Head of caudate nucleus (tissue), 42 donors: ENCODE data around the gene WFDC1.
"Not testable (repeated sequence)": the region's sequence is repeated elsewhere in the genome, so short reads cannot be mapped to it uniquely, and the experiment has no call there.

Source experiments
- DNase-seq, 42 donors: peaks; one replicate each; pipeline versions ENCODE4 v3.0.0 to v3.0.0-alpha.2; 2020 to 2021; ENCODE audit warnings: mixed read lengths in 7 of 42
- intact Hi-C: fragments of 100-400 bp; cut with DNase I; formaldehyde crosslinking; loops from one replicate; pipeline ENCODE4 v1.15.0; 2022

The WFDC1 gene

GRCh38 chr16:84319146-84319760, 24.6 kb downstream of the WFDC1 start:
- no peak for DNase-seq
- intact Hi-C loops = no loop called here

- DNase-seq = no peak
- intact Hi-C loops = no loop called here
Measured at GRCh38 chr16:84320511-84320910, 25.8 kb downstream of the WFDC1 start.

GRCh38 chr16:84321932-84322331, 27.3 kb downstream of the WFDC1 start:
- DNase-seq = no peak
- intact Hi-C loops = no loop called here

DNA sequence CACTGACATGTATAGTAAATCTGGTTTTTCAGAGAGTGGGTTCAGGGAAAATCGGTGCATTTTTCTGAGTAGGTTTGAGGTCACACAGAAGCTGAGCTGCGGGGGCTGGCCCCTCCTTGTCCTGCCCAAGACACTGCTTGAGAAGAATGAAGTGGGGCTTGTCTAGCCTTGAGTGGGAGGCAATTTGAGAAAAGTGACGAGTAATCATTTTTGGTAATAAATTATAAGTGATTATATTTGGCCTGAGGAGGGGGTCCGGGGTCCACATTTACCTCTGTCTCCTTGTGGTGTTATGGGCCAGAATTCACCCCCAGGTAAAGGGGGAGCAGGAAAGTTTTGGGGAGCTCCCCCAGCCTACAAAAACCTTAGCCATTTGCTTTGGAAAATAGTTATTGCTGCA, 28.1 kb downstream of the WFDC1 start:
- intact Hi-C loops = no loop called here

DNA sequence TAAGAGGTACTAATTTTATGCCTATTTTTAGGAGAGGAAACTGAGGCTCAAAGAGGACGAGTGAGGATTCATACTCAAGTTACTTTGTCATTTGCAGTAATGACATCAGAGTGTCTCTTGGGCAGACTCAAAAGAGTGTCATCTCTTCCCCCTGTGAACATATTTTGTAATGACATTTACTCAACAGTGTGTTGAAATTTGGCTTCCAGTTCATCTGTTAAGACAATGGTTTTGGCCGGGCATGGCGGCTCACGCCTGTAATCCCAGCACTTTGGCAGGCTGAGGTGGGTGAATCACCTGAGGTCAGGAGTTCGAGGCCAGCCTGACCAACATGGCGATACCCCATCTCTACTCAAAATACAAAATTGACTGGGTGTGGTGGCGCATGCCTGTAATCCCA, 28.9 kb downstream of the WFDC1 start:
- intact Hi-C loops = no loop called here
- DNase-seq = no peak

More for the DNA sequence above, 28.1 kb downstream of the WFDC1 start:
- DNase-seq = peak in 1 of 42 donors; percentile 7

GRCh38 chr16:84324434-84325262, 30.0 kb downstream of the WFDC1 start:
- no peak for DNase-seq
- intact Hi-C loops = no loop called here

DNA sequence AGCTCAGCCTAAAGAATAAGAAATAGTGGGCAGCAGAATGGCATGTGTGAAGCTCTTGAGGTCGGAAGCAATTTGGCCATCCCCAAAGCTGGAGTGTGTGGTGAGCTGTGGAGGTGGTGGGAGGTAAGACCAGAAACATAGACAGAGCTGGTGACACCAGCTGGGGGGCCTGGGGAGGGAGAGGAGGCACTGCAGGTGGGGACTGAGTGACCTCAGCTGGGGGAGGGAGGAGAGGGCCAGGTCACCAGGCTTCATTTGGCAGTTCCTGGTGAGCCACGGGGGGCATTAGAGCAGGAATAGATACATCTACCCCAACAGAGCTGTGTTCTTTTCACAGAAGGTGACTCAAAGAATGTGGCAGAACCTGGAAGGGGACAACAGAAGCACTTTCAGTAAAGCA, 31.9 kb downstream of the WFDC1 start:
- DNase-seq = no peak
- intact Hi-C loops = no loop called here

DNA sequence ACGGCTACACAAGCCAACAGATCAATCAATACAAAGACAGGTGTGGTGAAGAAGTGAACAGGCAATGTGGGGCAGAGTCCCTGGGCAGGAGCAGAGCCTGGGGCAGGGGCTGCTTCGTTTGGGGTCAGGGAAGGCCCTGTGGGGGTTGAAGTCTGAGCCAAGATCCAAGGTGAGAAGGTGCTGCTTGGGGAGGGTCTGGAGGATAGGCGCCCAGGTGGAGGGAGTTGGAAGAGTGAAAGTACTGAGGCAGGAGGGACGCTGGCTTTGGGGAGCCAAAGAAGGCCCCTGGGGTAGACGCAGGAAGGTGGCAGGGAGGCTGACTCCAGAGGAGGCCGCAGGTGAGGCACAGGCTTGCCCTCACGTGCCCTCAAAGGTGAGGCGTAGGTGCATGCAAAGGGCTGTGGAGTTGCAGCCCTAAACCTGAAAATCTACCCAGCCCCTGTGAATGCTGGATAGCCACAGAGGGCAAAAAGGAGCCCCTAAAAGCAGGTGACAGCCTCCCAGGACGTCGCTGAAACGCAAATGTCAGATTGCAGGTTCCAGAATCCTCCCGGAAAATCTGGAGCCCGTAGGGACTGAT, 33.3 kb downstream of the WFDC1 start:
- intact Hi-C loops = no loop called here
- DNase-seq = no peak

DNA sequence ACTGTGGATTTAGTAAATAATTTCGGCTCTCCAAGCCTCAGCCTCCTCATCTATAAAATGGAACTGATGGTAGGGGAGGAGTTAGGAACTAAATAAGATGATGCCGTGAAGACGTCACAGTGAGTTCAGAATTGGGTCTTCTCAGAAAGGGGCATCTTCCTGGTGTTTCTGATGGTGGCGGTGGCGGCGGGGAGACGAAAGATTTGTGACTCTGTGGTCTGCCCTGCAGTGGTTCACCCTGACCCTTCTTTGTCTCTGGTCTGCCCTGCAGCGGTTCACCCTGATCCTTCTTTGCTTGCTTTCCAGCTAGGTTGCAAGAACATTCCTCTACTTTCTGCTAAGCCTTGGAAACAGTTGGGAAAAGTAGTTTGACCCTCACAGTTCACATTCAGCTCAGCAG, 34.3 kb downstream of the WFDC1 start:
- DNase-seq = no peak
- intact Hi-C loops = no loop called here

DNA sequence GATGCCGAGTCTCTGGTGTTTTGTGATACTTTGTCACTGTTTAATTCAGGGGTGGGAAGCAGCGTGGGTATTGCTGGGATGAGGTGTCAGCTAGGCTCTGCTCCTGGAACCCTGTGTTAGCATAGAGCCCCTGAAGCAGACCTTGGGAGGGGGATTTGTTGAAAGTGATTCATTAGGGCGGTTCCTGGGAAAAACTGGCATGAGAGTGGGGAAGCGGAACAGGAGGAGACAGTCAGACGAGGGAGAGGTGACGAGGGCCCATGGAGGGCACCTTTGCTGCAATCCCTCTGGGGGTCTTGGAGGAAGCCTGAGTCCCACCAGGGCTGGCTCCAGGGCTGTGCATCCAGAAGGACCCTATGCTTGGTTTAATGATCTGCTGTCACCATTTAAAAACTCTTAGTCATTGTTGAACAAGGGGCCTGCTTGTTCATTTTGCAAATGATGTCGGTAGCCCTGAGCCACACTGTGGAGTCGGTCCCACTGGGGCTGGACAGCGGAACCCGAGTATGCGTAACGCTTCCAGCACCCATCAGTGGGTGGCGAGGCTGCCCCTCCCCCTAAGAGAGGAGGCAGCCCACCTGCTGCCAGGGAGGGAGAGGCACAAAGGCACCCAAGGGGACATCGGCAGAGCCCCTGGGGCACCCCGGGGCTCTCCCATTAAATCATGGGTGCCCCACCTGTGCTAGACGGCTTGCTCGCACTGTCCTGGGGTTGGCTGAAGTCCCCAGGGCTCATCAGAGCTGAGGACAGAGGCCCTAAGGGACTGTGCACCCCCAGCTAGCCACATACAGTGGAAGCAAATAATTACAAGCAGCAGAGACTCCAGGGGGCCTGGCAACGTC, 35.4 kb downstream of the WFDC1 start:
- intact Hi-C loops = no loop called here
- no peak for DNase-seq

DNA sequence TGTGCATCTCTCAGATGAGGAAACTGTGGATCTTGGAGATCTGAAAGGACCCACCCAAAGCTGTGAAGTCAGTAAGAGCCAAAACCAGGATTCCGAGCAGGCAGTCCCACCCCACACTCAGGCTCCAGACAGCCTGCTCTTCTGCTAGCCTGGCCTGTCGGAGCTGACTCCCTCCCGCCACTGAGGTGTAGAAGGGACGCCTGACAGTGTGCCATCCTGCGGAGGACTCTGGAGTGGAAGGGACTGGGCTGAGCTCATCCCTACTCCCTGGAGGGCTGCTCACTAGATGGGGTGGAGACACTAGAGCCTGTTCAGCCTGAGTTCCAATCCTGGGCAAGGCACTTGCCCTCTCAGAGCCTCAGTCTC, 36.0 kb downstream of the WFDC1 start:
- intact Hi-C loops = no loop called here
- DNase-seq = no peak

DNA sequence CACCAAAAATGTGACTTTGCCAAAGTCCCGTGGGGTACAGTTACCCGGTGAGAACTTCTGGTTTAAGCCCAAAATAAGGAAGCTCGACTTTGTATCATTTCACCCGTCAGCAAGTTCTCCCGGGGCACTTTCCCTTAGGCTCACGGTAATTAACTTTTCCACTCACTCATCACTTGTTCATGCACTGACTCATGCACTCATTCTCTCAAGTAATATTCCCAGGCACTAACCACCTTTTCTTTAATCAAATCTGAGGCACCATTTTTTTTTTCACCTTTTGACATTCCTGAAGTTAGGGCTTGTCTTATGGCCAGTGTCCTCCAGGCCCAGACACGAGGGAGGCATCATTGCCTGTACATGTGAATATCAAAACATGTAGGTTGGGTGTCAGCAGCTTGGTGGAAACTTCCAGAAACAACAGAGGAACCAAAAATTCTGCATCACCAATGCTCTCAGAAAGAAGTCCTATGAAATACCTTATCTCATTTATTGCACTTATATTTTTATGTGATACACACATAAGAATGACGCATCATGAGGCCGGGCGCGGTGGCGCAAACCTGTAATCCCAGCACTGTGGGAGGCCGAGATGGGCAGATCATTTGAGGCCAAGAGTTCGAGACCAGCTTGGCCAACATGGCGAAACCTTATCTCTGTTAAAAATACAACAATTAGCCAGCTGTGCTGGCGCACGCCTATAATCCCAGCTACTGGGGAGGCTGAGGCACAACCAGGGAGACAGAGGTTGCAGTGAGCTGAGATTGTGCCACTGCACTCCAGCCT, 37.5 kb downstream of the WFDC1 start:
- no peak for DNase-seq
- intact Hi-C loops = no loop called here

GRCh38 chr16:84332975-84333684, 38.5 kb downstream of the WFDC1 start:
- intact Hi-C loops = no loop called here
- DNase-seq = peak in 2 of 42 donors; percentile 16 to 22

DNA sequence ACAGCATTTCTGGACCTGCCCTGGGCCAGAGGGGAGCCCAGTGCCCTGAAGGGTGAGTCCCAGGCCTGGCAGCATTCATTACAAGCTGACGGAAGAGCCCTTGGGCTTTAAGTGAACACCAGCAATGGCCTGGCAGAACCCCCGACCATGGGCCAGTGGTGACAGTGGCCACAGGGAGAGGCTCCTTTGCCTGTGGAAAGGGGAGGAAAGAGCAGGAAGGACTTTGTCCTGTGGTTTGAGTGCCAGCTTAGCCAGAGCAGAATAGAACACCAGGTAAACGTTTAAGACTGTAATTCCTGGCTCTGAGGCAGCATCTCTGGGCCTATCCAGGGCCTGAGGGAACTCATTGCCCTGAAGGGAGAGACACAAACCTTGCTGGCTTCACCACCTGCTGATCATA, 39.4 kb downstream of the WFDC1 start:
- peak in 1 of 42 donors; percentile 11 for DNase-seq
- intact Hi-C loops = no loop called here

DNA sequence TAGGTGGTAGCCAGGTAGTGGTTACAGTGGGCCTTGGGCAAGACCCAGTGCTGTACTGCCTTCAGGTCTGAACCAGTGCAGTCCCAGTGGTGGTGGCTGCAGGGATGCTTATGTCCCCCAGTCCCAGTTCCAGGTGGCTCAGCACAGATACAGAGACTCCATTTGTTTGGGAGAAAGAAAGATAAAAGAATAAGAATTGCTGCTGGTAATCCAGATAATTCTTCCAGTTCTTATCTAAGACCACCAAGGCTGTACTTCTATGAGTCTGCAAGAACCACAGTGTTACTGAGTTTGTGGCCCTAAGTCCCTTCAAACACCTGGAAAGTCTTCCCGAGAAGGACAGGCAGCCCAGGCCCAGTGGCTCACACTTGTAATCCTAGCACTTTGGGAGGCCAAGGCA, 39.8 kb downstream of the WFDC1 start:
- intact Hi-C loops = no loop called here
- no peak for DNase-seq

DNA sequence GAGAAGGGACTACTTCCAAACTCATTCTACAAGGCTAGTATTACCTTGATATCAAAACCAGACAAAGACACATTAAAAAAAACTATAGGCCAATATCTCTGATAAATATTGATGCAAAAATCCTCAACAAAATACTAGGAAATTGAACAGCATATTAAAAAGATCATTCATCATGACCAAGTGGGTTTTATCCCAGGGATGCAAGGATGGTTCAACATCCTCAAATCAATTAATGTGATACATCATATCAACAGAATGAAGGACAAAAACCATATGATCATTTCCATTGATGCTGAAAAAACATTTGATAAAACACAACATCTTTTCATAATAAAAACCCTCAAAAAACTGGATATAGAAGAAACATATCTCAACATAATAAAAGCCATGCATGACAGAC, 42.6 kb downstream of the WFDC1 start:
- intact Hi-C loops, DNase-seq: not testable (repeated sequence)

- no peak for DNase-seq
- intact Hi-C loops = no loop called here
Measured at GRCh38 chr16:84339311-84339710, 44.6 kb downstream of the WFDC1 start.

- intact Hi-C loops = no loop called here
- DNase-seq = no peak
Measured at GRCh38 chr16:84339766-84340165, 45.1 kb downstream of the WFDC1 start.
